Measurements from ENCODE around the gene MYO16.

GRCh38 chr13:108786456-108787200, 157.2 kb downstream of the MYO16 start:
- no peak for TF ChIP-seq POLR2AphosphoS5 (IDR thresholded peaks at IDR 0.05; ENCODE audit: low read depth, low read length)
- TF ChIP-seq TAF1 (IDR thresholded peaks at IDR 0.05; ENCODE audit: low read depth, low read length) = no peak
- TF ChIP-seq POLR2A (IDR thresholded peaks at IDR 0.05; ENCODE audit: low read depth, low read length) = no peak
- TF ChIP-seq SPI1 (IDR thresholded peaks at IDR 0.05; ENCODE audit: low read depth, low read length) = no peak

Data from GM12891 (cell line).